GM21423 (cell line): ENCODE measurements around the gene ATP10B.

ENCODE experiments used
- ATAC-seq: cut with Tn5 transposase; IDR thresholded peaks from one replicate; pipeline ENCODE4 v1.9.1; 2021; ENCODE audit warnings: mild to moderate bottlenecking, moderate library complexity; ENCODE audit not compliant: unreplicated experiment

ATP10B gene

DNA sequence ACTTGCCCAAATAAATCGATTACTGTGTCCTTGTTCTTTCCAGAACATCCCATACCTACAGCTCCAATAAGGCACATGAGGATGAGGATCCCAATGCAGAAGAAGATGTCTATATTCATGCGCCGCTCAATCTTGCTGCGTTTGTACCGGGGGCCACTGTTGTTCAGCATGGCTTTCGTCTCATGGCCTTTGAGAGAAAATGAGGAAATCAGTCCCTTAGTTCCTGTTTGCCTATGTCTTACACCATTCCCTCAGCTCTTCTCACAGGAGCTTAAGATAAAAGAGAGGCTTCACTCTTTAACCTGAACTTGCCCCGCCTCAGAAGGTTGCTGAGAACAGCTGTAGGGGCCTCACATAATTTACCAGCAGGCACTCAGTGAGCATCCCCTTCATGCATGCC lies 211.6 kb downstream of the ATP10B start:
- ATAC-seq: no peak

DNA sequence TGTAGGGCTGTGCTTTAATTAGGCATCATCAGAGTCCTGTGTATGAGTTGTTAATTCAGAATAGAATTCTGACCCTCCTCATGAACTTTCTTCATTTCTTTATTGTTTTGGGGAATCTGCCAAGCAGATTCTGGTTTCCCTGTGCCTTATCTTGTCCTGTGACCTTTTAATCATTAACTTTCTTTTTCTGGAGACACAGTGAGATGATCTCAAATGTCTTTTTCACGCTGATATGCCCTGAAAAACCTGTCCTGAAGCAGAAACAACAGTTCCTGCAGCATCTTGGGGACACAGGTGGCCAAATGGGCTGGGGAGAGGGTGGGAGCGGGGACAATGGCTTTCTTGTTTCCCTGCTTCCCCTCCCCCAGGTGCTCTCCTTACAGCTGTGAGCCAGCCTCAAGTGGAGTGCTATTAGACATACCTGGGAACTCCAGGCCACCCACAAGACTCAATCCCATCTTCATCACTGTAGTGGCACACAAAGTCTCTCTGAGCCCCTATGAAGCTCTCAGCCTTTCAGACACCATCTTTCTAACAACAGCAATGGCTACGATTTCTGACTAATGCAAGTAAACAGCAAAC lies 213.8 kb downstream of the ATP10B start:
- no peak for ATAC-seq

DNA sequence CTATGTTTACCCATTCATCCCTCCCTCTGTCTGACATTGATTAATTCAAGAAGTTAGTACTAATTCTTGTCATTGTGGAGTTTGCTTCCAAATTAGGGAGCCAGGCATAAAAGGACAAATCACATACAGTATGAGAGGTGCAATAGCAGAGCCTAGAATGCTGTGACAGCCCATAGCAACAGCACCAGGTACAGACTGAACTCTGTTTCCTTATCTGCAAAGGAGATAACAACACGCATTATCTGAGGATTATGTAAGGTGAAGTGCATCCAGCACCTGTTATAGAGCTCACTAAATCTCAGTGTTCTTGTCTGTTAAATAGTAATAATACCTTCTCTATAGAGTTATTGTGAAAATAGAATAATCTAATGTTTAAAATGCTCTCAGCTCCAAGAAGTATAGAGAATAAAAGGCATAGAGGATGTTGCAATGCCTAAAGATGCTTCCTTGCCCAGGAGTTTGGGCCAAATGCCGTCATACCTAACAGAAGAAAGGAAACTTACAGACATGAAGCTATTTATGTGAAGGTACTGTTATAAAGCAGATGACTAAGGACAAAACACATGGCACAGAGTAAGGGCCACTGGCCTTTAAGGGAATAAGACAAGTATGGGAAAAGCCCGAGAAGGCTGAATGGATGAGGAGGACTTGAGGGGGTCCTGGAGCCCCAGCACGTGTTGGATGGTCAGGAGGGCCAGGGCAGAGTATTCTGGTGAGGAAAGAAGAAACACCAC lies 214.5 kb downstream of the ATP10B start:
- ATAC-seq: no peak

DNA sequence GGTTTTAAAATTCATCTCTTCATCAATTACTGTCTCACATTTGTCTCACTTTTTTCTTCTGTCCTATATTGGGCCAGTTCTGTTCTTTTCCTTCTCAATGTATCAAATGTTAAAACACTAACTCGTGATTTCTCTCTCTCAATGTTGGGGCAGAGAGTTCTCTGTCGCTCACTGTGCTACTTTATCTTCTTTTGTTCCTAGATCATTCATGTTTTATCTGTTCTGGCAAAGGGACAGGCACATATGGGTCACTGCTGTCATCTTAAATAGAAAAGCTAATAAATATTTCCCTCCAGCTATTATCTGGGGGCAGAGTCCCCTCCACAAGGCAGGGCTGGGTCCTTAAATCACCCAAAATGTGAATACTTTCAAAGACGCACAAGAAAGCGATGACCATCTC lies 216.3 kb downstream of the ATP10B start:
- ATAC-seq: no peak

DNA sequence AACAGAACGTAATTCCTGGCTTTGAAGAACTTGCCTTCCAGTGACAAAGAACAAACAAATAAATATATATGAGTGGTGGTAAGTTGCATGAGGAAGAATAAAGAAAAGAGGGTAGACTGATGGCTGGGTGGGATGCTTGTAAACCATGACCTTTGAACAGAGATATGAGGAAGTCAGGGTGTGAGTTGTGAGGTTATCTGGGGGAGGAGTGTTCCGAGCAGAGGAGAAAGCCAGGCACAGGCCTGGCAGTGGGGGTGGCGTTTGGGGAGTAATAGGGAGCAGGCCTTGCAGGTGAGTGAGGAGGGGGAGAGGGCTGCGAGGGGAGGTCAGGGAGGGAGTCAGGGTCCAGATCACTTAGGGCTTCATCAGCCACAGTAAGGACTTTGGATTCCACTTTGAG lies 217.0 kb downstream of the ATP10B start:
- no peak for ATAC-seq

DNA sequence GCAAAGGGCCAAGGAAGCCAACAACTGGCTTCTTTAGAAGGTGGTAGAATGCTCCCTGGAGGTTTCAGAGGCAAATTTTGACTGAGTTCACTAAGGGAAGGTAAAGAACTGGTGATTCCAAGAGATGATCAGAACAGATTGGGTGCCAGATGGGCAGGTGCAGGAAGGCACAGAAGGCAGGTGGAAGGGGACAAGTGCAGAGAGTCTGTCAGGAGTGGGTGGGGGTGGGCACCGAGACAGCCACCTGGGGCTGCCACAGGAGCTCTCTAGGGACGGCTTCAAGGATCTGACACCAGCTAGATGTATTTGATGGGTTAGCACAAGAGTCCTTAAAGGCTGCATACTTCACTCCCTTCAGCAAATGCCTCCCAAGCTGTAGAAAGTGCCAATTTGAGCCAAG lies 223.0 kb downstream of the ATP10B start:
- no peak for ATAC-seq

- ATAC-seq: no peak
Observed at GRCh38 chr5:160628619-160628968, 223.4 kb downstream of the ATP10B start.

- ATAC-seq: no peak
Observed at GRCh38 chr5:160627921-160628618, 223.9 kb downstream of the ATP10B start.

DNA sequence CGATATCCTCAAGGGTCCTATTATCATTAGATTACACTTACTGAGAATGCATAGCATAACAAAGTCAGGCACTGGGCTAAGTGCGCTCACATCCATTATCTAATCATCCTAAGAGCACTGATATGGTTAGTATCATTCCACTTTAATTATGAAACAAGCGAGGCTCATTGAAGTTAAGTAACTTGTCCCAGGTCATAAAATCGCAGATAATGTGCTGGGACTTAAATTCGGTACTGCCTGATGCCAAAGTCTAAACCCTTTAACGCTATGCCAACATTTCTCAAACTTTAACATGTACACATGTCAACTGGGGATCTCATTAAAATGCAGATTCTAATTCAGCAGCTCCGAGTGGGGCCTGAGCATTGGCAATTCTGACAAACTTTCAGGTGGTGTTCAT lies 225.7 kb downstream of the ATP10B start:
- ATAC-seq: no peak

- ATAC-seq: no peak
Observed at GRCh38 chr5:160621526-160621925, 230.5 kb downstream of the ATP10B start.

DNA sequence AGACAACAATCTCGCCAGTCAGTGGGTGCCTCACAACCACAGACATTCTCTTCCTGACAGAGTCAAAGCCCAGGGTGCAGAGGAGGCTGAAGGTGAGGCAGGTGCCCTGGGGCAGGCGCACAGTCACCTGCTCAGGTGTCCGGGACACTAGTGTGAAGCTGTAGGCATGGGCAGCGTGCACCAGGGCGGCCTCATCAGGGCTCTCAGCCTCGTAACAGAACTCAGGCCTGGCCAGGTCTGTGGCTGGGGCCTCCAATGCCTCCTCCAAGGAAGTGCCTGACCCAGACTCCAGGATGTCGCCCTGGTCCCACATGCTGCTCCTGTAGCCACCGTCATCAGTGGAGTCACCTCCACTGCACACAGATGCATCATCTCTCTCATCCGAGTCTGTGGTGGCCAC lies 231.6 kb downstream of the ATP10B start:
- no peak for ATAC-seq

GRCh38 chr5:160619381-160619780 lies 232.6 kb downstream of the ATP10B start:
- ATAC-seq: no peak

DNA sequence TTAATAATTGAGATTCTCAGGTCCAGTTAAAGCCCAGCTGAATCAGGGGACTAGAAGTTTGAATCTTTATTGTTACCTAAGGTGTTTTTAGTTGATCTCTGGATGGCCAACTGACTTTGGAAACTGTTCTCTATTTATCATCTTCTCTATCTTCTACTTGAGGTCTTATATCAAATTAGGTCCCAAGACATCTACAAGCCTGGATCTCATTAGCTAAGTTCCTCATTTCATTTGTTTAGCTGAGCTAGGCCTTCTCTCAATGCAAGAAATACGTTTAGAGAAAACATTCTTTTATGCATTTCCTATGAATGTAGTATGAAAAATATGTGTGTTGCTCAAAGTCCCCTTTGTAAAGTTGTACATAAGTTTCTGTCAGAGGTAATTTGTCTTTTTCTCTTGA lies 233.7 kb downstream of the ATP10B start:
- no peak for ATAC-seq

GRCh38 chr5:160616712-160617497 lies 235.1 kb downstream of the ATP10B start:
- ATAC-seq: no peak

GRCh38 chr5:160614136-160614535 lies 237.9 kb downstream of the ATP10B start:
- ATAC-seq: no peak

- no peak for ATAC-seq
Observed at GRCh38 chr5:160605266-160605665, 246.7 kb downstream of the ATP10B start.

DNA sequence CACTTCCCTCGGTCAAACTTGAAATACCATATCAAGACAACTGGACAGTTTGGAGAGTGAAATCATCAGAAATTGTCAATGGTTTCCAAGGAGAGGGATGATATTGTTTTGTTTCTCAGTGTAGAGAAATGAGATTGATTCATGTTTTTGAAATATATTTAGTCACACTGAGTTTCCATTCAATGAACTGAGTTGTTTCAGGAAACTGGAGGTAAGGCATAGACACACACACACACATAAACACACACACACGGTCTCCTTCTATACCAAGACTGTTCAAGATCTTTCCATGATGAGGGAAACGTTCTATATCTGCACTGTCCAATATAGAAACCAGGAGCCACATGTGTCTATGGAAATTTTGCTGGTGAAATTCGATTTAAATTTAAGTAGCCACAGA lies 247.5 kb downstream of the ATP10B start:
- ATAC-seq: no peak

- no peak for ATAC-seq
Observed at GRCh38 chr5:160602744-160603143, 249.3 kb downstream of the ATP10B start.

GRCh38 chr5:160601046-160601445 lies 251.0 kb downstream of the ATP10B start:
- no peak for ATAC-seq

DNA sequence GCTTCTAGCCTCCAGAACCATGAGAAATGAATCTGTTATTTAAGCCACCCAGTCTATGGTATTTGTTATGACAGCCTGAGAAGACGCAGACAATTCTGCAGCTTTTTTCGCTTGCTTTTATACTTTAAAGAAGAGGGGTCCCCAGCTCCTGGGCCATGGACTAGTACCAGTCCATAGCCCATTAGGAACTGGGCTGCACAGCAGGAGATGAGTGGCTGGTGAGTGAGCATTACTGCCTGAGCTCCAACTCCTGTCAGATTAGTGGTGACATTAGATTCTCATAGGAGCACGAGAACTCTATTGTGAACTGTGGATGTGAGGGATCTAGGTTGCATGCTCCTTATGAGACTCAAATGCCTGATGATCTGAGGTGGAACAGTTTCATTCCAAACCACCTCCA lies 278.7 kb downstream of the ATP10B start:
- no peak for ATAC-seq

GRCh38 chr5:160567031-160567705 lies 284.8 kb downstream of the ATP10B start:
- ATAC-seq: no peak
